ENCODE measurements around the gene PRKCA. TPM values are rescaled to one million over a fixed set of nuclear protein-coding genes. Genes with fewer than 3 reads are reported as not detected.

Gene PRKCA
- total and polyA plus RNA-seq, 2 of the 13 experiments (the other 11 are each of a cell fraction or from before 2014, with no cell fraction given), result 18.5 to 21.5 TPM

DNA sequence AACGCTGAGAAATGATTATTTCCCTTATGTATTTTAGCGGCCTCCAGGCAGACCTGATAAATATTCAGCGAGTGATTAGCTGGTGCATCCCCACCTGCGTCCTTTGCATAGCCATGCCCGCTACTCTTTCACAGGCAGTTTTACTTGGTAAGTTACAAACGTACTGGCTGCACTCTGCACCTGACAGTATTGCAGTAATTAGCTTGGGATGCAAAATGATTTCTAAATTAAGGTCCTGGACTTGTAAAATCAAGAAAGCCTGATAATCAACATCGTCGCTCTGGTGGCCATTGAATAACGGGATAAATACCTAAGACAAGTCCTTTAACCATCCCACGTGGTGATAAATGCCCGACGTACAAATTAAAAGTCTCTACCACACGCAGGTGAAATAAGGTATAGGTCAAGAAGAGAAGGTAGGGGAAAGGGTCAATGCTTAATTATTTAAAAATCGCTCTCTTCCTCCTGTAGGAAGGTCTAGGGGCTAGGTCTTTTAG is 998 bp upstream of the PRKCA start:
- BruUV-seq (replicated peaks), result TSS peak; percentile 67
- FAIRE-seq, result no peak
- TF ChIP-seq ZNF670 (CRISPR knock-in tag; IDR thresholded peaks at IDR 0.05; ENCODE audit: borderline replicate concordance) (0 out of 2 replicates have a peak, but pooled peaks have one; percentile 34), ZNF605 (CRISPR knock-in tag; IDR thresholded peaks at IDR 0.05) (0 out of 2 replicates have a peak, but pooled peaks have one; percentile 25), TBX2 (CRISPR knock-in tag; IDR thresholded peaks at IDR 0.05; ENCODE audit: borderline replicate concordance) (no peak), ZNF816 (CRISPR knock-in tag; IDR thresholded peaks at IDR 0.05; ENCODE audit: borderline replicate concordance) (no peak), SP1 (IDR thresholded peaks at IDR 0.05) (no peak), SP1 (CRISPR knock-in tag; IDR thresholded peaks at IDR 0.05) (no peak), DR1 (CRISPR knock-in tag; IDR thresholded peaks at IDR 0.05) (peak; percentile 11; the same call in 1 of the 2 replicates), ZNF33A (CRISPR knock-in tag; IDR thresholded peaks at IDR 0.05; ENCODE audit: borderline replicate concordance) (0 out of 2 replicates have a peak, but pooled peaks have one; percentile 31), REPIN1 (CRISPR knock-in tag; IDR thresholded peaks at IDR 0.05; ENCODE audit: borderline replicate concordance, low read depth) (no peak)
- Histone ChIP-seq H3K4me3 (replicated peaks in 1 of 3; ENCODE audit: insufficient read depth in 1 of 3, low read depth in 2 of 3, low read length in 3 of 3) (peak overlapping the region; percentile 82 to 92 (median 91)), H3K79me2 (ENCODE audit: insufficient read depth, low read length) (peaks cover 30% of the 10 kb centered on the region), H3K4me2 (ENCODE audit: low read depth, low read length) (peak overlapping the region; percentile 99), H3K36me3 (replicated peaks in 1 of 2; ENCODE audit: control insufficient read depth in 1 of 2, insufficient read depth in 2 of 2, low read length in 2 of 2) (no peaks in the 10 kb centered on the region), H3K9ac (ENCODE audit: insufficient read depth, low read depth, low read length) (peak overlapping the region; percentile 74), H3K27ac (ENCODE audit: extremely low read length, insufficient read depth, low read length) (no peak overlapping the region), H3K9me3 (ENCODE audit: low read length) (no peaks in the 10 kb centered on the region), H4K20me1 (ENCODE audit: insufficient read depth, low read length) (no peaks in the 10 kb centered on the region), H3K4me1 (ENCODE audit: insufficient read depth, low read length) (peaks cover 26% of the 10 kb centered on the region), H3K27me3 (ENCODE audit: control insufficient read depth in 1 of 2, insufficient read depth in 2 of 2, low read length in 2 of 2) (no peaks in the 10 kb centered on the region), H2AFZ (ENCODE audit: low read length) (no peak overlapping the region)
- in situ Hi-C loops (cut with HindIII; ENCODE audit: extremely low pct_ligation_motif_present, low pct_unique_long_range_greater_than_20kb), result loop anchor here (10.0 kb wide), 1 partner anchor 113 kb away; no protein-coding TSS in a partner anchor
- intact Hi-C loops (cut with micrococcal nuclease; ENCODE audit: unreplicated experiment), result loop anchor here (5.0 kb wide), 3 partner anchors 41 to 99 kb away; partner anchors contain the start of gene APOH
- CTCF ChIA-PET (ENCODE audit: low intra/inter-chr PET ratio, low total read pairs), result no interaction called here
- POLR2A ChIA-PET, result interaction anchor here (1.2 kb wide), 1 partner anchor 114 kb away, joined by 4 read pairs; no protein-coding TSS in a partner anchor
- DNase-seq (ENCODE audit: low spot score), result no peak
- ATAC-seq, result no peak
- 69% methylated on average over 14 of the region's 14 CpGs for WGBS (ENCODE audit: low lambda C conversion rate)

Data from HepG2 (cell line).